ENCODE results near the gene DYNC2H1. TPM values are rescaled to one million over a fixed set of nuclear protein-coding genes. Genes with fewer than 3 reads are reported as not detected.

The DYNC2H1 gene
- polyA plus RNA-seq, 1 donor: 10.1 TPM

DNA sequence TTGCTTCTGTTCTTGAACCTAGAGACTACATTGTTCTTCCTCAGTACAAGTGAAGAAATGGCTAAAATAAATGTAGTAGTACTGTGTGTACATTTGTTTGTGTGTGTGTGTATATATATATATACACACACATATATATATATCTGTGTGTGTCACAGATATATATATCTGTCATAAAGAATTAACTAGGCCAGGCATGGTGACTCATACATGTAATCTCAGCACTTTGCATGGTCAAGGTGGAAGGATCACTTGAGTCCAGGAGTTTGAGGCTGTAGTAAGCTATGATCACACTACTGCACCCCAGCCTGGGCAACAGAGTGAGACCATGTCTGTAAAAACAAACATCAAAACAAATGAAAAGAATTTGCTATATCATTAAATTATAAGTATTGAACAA lies 164.8 kb downstream of the DYNC2H1 start:
- DNase-seq (ENCODE audit: low read depth): no peak

DNA sequence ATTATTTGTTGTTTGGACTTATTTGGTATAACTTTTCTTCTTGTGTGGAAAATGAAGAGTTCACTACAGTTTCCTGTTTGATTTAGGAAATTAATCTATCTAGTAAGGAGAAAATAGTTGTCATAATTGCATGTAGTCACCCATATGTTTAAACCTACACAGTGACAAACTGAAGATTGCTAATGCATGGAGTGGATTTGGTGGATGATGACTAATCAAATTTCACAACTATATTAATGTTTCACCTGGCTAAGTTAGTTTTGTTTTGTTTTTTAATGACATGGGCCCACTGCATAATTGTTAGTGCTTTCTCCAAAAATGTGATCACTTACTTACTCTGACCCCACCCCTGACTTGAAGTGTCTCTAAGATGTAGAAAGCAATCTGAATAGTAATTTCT lies 170.6 kb downstream of the DYNC2H1 start:
- no peak for DNase-seq (ENCODE audit: low read depth)

GRCh38 chr11:103281301-103281700 lies 172.1 kb downstream of the DYNC2H1 start:
- no peak for DNase-seq (ENCODE audit: low read depth)

- no peak for DNase-seq (ENCODE audit: low read depth)
These were observed 175.0 kb downstream of the DYNC2H1 start for GRCh38 chr11:103284260-103284659.

DNA sequence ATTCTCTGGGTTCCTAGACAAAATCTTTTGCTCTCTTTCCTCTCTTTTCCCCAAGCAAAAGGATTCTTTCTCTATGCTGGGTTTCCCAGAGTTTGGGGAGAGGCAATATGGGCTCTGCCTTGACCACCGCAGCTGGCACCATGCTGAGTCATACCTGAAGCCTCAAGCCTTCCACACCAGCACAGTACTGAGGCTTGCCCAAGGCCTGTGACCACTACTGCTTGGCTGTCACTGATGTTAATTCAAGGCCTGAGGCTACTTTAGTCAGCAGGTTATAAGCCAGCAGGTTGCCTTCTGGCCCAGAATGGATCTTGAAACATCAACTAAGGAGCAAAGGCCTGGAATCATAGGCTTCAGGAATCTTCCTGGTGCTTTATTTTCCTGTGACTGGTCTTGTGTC lies 185.3 kb downstream of the DYNC2H1 start:
- DNase-seq (ENCODE audit: low read depth): no peak

DNA sequence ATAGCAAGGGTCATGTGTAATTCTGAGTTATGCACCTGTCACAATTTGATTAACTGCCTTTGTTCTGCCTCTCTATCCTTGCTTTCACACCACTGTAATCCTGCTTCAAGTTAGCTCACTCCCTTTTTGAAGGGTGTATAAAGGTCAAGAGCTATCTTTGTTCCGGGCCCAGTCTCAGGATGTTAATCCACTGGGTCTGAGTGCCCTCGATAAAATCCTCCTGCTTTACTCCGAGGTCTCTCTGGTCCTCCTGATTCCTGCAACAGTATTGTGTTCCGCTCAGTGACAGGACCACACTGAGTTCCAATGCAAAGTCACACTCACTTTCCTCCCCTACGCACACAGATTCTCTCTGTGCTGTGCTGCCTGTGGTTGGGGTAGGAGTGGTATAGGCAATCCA lies 186.5 kb downstream of the DYNC2H1 start:
- no peak for DNase-seq (ENCODE audit: low read depth)

DNA sequence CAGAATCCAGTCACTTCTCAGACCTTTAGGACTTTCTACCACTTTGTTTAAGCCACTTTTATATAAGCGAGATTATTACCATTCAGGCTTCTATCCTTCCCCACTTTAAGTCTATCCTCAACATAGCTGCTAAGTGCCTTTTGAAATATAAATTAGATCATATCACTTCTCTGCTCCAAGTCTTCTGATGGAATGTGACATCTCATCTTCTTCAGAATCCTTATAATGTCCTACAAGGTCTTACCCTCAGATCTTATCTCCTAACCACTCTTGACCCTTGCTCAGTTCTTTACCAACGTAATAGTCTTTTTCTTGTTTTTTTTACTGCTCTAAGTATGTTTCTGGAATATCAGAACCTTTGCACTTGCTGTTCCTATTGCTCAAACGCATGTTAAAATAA lies 188.7 kb downstream of the DYNC2H1 start:
- no peak for DNase-seq (ENCODE audit: low read depth)

GRCh38 chr11:103315248-103315647 lies 206.0 kb downstream of the DYNC2H1 start:
- DNase-seq (ENCODE audit: low read depth): no peak

DNA sequence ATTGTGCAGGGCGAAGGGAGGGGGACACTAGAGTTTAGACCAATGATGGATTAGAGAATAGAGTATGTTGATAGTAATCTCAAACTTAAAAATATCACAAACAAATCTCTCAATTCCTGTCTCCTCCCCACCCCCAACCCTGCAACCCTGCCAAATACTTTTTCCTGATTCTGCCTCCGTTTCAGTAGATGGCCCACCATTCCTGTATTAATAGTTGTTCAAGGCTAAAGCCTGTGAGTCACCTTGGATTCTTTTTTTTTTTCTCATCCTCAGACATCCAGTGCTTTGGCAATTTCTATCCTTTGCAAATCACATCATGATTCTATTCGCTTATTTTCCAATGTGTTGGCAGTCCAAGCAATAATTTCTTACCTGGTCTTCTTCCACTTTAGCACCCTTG lies 207.9 kb downstream of the DYNC2H1 start:
- DNase-seq (ENCODE audit: low read depth): no peak

DNA sequence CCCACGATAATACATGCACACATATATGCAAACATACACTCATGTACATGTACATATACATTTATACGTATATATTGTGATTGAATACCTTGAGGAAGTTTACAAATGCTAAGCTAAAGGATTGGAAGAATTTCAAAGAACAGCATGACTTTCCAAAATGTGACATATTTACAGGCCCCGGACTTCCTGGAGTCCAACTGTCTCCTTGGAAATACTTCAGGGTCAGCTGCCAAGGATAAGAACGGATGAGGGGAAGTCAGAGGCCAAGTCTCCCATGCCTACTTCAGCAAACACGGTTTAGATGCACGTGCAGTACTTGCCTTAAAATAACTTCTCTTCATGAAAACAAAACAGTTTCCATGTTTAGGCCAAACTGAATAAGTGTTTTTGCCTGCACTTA lies 213.6 kb downstream of the DYNC2H1 start:
- DNase-seq (ENCODE audit: low read depth): no peak

GRCh38 chr11:103325686-103326069 lies 216.5 kb downstream of the DYNC2H1 start:
- no peak for DNase-seq (ENCODE audit: low read depth)

DNA sequence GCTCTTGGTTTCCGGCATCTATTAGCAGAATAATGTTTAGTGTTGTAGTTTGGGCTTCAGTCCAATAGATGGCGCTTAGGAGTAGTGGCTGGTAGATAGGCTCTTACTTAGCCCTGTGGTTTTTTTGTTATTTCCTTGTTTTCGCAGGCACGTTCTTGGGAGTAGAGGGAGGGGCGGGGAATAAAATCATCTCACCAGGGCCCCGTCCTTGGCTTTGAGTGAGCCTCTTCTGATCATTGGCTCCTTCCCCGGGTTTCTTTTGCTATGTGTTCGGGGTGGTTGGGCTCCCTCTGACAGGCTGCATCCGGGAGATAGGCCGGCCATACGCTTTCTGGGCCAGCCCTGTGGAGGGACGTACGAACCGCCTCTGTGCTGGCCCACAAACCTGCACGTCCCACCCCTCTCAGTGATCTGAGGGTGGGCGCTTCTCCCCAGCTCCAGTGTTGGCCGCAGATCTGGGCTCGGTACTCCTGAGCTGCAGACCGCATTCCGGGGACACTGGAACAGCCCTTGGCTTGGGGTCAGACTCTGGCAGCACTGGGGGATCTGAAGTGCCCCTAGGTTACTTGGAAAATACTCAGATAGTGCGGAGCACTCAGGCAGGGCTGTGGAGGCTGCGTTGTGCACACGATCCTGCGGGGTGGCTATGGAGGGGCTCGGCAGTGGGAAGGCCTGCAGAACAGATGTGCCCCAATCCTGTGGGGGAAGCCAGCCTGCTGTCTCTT lies 217.0 kb downstream of the DYNC2H1 start:
- no peak for DNase-seq (ENCODE audit: low read depth)

GRCh38 chr11:103327721-103328120 lies 218.5 kb downstream of the DYNC2H1 start:
- DNase-seq (ENCODE audit: low read depth): no peak

DNA sequence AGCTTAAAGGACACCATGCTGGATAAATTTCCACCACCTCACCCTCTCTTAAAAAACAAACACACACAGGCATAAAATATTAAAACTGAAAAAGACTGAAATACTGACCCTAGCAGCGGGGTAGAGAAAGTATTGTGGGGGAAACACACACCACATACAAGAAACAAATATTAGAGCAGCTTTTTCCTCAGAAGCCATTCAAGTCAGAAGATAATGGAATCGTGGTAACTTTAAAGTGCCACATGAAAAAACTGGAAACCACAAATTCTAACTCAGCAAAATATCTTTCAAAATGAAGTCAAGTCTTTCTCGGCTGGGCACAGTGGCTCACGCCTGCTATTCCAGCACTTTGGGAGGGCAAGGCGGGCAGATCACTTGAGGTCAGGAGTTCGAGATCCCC lies 223.2 kb downstream of the DYNC2H1 start:
- no peak for DNase-seq (ENCODE audit: low read depth)

GRCh38 chr11:103338621-103339484 lies 229.6 kb downstream of the DYNC2H1 start:
- DNase-seq (ENCODE audit: low read depth): no peak

- no peak for DNase-seq (ENCODE audit: low read depth)
These were observed 230.2 kb downstream of the DYNC2H1 start for GRCh38 chr11:103339485-103339857.

DNA sequence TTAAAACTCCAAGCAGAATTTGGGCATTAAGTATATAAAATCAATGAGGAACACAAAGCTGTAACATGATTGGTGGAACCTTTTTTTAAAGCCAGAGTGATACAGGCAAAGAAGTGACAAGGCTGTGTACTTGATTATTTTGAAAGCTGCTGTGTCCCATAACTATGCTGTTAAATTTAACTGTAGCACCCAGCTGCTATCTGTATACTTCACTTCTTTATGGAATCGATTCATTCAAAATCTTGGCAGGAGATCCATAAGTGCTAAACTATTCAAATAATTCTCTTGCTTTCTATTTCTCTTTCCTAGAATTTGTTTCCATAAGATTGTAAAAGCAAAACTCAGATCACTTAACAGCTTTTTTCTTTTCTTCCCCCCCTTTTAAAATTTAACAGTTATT lies 231.7 kb downstream of the DYNC2H1 start:
- no peak for DNase-seq (ENCODE audit: low read depth)

DNA sequence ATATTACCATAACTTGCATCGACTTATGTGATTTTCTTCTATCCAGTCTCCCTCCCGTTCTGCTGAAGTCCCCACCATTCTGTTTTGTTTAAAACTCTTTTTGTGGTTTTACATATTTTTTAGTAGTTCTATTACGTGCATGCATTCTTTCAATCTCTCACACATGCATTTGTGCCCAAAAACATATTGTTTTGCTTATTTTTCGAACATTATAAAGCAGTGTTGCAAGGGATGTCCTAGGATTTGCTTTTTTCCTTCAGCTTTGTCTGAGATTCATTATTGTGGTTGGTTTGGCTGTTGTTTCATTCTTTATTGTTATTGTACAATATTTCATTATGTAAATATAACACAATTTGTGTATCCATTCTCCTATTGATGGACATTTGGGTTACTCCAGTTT lies 235.7 kb downstream of the DYNC2H1 start:
- no peak for DNase-seq (ENCODE audit: low read depth)

- no peak for DNase-seq (ENCODE audit: low read depth)
These were observed 240.4 kb downstream of the DYNC2H1 start for GRCh38 chr11:103349595-103349994.

GRCh38 chr11:103354656-103355055 lies 245.4 kb downstream of the DYNC2H1 start:
- DNase-seq (ENCODE audit: low read depth): no peak

- no peak for DNase-seq (ENCODE audit: low read depth)
These were observed 249.0 kb downstream of the DYNC2H1 start for GRCh38 chr11:103358251-103358650.

- no peak for DNase-seq (ENCODE audit: low read depth)
These were observed 250.0 kb downstream of the DYNC2H1 start for GRCh38 chr11:103359216-103359615.

GRCh38 chr11:103364687-103365086 lies 255.5 kb downstream of the DYNC2H1 start:
- DNase-seq (ENCODE audit: low read depth): no peak
